ENCODE results near the gene EMSY.

The EMSY gene

GRCh38 chr11:76406359-76406758 lies 38.5 kb upstream of the EMSY start:
- Histone ChIP-seq H3K4me2 (no peak overlapping the region), H3K27me3 (ENCODE audit: insufficient read depth, low read depth) (no peaks in the 10 kb centered on the region), H3K4me1 (ENCODE audit: low read depth, poor library complexity, severe bottlenecking) (no peaks in the 10 kb centered on the region), H2AFZ (ENCODE audit: low read depth) (no peak overlapping the region), H3K36me3 (ENCODE audit: insufficient read depth) (no peaks in the 10 kb centered on the region), H4K20me1 (ENCODE audit: insufficient read depth) (no peaks in the 10 kb centered on the region), H3K9ac (no peak overlapping the region), H3K4me3 (IDR thresholded peaks at IDR 0.05; ENCODE audit: insufficient read depth, low read depth, low read length) (no peak overlapping the region), H3K27ac (no peak overlapping the region), H3K79me2 (ENCODE audit: insufficient read depth, low read depth) (no peaks in the 10 kb centered on the region)
- no peak for TF ChIP-seq CTCF (conservative IDR thresholded peaks at IDR 0.05; ENCODE audit: low read depth, low read length)

- TF ChIP-seq CTCF (conservative IDR thresholded peaks at IDR 0.05; ENCODE audit: low read depth, low read length) = no peak
- Histone ChIP-seq H3K4me1 (ENCODE audit: low read depth, poor library complexity, severe bottlenecking) (no peaks in the 10 kb centered on the region), H3K4me3 (IDR thresholded peaks at IDR 0.05; ENCODE audit: insufficient read depth, low read depth, low read length) (no peak overlapping the region), H3K4me2 (no peak overlapping the region), H3K27ac (no peak overlapping the region), H2AFZ (ENCODE audit: low read depth) (no peak overlapping the region), H3K36me3 (ENCODE audit: insufficient read depth) (no peaks in the 10 kb centered on the region), H3K9ac (no peak overlapping the region), H3K79me2 (ENCODE audit: insufficient read depth, low read depth) (no peaks in the 10 kb centered on the region), H4K20me1 (ENCODE audit: insufficient read depth) (no peaks in the 10 kb centered on the region), H3K27me3 (ENCODE audit: insufficient read depth, low read depth) (no peaks in the 10 kb centered on the region)
Measured at GRCh38 chr11:76408171-76408965, 36.5 kb upstream of the EMSY start.

GRCh38 chr11:76410851-76411357 lies 33.9 kb upstream of the EMSY start:
- Histone ChIP-seq H3K36me3 (ENCODE audit: insufficient read depth) (no peaks in the 10 kb centered on the region), H3K27ac (no peak overlapping the region), H3K4me3 (IDR thresholded peaks at IDR 0.05; ENCODE audit: insufficient read depth, low read depth, low read length) (no peak overlapping the region), H2AFZ (ENCODE audit: low read depth) (no peak overlapping the region), H3K27me3 (ENCODE audit: insufficient read depth, low read depth) (no peaks in the 10 kb centered on the region), H3K4me2 (no peak overlapping the region), H3K4me1 (ENCODE audit: low read depth, poor library complexity, severe bottlenecking) (no peaks in the 10 kb centered on the region), H4K20me1 (ENCODE audit: insufficient read depth) (no peaks in the 10 kb centered on the region), H3K79me2 (ENCODE audit: insufficient read depth, low read depth) (no peaks in the 10 kb centered on the region), H3K9ac (no peak overlapping the region)
- no peak for TF ChIP-seq CTCF (conservative IDR thresholded peaks at IDR 0.05; ENCODE audit: low read depth, low read length)

- Histone ChIP-seq H3K27ac (no peak overlapping the region), H3K4me1 (ENCODE audit: low read depth, poor library complexity, severe bottlenecking) (no peaks in the 10 kb centered on the region), H3K4me2 (no peak overlapping the region), H4K20me1 (ENCODE audit: insufficient read depth) (no peaks in the 10 kb centered on the region), H3K9ac (no peak overlapping the region), H2AFZ (ENCODE audit: low read depth) (no peak overlapping the region), H3K36me3 (ENCODE audit: insufficient read depth) (no peaks in the 10 kb centered on the region), H3K4me3 (IDR thresholded peaks at IDR 0.05; ENCODE audit: insufficient read depth, low read depth, low read length) (no peak overlapping the region), H3K27me3 (ENCODE audit: insufficient read depth, low read depth) (no peaks in the 10 kb centered on the region), H3K79me2 (ENCODE audit: insufficient read depth, low read depth) (no peaks in the 10 kb centered on the region)
- no peak for TF ChIP-seq CTCF (conservative IDR thresholded peaks at IDR 0.05; ENCODE audit: low read depth, low read length)
Measured at GRCh38 chr11:76415073-76415472, 29.7 kb upstream of the EMSY start.

All from KMS-11 (cell line).